HG02852 (cell line): ENCODE measurements around the gene RB1.

Source experiments
- ATAC-seq: cut with Tn5 transposase; IDR thresholded peaks from one replicate; pipeline ENCODE4 v1.9.1; 2021; ENCODE audit warnings: mild to moderate bottlenecking, moderate library complexity; ENCODE audit not compliant: unreplicated experiment

Gene RB1

GRCh38 chr13:48303359-48304142 is at the start of gene RB1:
RB1 (plus strand) TSS chr13:48303751; CDS start chr13:48303913, 162 bp downstream.
- ATAC-seq, result peak; percentile 75

DNA sequence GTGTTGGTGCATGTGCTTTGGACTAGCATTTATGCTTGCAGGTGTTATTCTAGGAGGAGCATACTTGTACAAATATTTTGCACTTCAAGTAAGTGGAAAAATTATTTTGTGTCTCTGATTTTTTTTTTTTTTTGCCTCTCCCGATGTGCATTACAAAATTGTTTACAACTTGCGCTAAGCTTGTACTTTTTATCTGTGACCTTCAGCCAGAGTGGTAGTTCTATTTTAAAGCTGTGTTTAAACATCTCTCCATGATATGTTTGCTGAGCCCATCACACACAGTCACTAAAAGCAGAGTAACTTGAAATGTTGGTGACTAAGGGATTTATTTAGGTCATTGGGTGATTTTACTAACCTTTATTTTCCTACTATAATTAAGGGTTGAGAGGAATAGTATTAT is 49.7 kb upstream of the RB1 start:
- no peak for ATAC-seq

- no peak for ATAC-seq
These were observed 48.5 kb upstream of the RB1 start for GRCh38 chr13:48255090-48255489.

- no peak for ATAC-seq
These were observed 47.6 kb upstream of the RB1 start for GRCh38 chr13:48255954-48256353.

DNA sequence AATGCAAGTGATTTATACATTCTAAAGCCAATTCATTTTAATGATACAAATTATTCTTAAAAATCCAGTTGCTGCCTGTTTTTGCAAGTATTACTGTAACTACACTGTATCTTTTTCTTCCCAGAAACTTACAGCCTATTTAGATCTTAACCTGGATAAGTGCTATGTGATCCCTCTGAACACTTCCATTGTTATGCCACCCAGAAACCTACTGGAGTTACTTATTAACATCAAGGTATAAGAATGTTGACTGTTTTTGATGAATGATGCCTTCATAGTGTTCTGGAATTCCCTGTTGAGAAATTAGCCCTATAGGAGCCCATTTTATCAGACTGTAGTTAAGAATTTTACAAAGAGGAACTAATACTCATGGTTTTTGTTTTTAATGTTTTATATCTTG is 45.5 kb upstream of the RB1 start:
- no peak for ATAC-seq

DNA sequence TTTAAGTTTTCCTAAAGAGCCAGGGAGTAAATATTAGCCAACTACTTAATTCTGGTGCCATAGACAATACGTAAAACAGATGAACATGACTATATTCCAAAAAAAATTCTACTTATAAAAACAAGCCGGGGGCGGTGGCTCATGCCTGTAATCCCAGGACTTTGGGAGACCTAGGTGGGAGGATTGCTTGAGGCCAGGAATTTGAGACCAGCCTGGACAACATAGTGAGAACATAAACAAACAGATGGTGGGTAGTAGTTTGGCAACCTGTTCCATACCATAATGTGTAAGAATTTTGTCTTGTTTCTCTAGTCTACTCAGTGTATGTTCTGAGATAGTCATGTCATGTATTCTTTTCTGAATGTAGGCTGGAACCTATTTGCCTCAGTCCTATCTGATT is 45.1 kb upstream of the RB1 start:
- no peak for ATAC-seq

DNA sequence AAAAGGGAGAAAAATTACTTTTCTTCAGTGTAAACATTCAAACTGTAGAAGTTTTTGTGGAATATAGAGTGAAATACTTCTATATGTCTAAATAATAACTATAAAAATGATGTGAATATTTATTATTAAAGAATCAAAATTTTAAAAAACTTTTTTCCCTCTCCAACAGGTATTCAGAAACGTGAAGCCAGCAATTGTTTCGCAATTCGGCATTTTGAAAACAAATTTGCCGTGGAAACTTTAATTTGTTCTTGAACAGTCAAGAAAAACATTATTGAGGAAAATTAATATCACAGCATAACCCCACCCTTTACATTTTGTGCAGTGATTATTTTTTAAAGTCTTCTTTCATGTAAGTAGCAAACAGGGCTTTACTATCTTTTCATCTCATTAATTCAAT is 42.6 kb upstream of the RB1 start:
- ATAC-seq, result no peak

DNA sequence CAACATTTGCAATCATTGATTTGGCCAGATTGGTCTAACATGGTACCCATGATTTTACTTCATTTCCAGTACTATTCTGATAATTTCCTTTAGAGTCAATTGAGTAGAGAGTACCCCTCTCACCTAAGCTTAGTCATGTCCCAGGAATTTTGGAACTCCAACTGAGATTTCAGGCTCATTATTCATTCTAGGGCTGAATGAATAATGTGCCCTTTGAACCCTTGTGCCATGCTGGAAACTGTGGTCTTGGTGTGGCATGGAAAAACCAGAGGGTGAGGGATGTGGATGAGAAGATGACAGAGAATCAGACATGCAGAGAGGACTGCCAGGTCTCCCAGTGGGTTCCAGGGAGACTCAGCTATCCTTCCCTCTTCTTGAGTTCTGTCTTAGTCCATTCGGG is 40.4 kb upstream of the RB1 start:
- no peak for ATAC-seq

DNA sequence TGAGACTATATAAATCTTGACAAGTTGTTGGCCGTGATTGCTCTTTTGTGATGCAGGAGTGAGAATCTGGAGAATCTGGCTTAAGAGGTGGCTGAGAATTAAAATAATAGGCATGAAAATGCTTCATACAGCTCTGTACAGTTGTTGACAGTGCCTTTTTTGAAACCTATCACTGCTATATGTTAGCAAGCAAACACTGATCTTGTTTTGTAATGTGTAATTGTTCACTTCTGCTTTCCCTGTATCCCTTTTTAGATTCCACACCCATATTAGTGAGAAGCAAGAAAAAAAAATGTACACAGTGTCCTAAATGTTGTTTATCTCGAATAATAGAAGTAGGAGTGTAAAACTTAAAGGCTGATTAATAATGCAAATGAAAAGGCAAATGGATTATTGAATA is 39.5 kb upstream of the RB1 start:
- no peak for ATAC-seq

DNA sequence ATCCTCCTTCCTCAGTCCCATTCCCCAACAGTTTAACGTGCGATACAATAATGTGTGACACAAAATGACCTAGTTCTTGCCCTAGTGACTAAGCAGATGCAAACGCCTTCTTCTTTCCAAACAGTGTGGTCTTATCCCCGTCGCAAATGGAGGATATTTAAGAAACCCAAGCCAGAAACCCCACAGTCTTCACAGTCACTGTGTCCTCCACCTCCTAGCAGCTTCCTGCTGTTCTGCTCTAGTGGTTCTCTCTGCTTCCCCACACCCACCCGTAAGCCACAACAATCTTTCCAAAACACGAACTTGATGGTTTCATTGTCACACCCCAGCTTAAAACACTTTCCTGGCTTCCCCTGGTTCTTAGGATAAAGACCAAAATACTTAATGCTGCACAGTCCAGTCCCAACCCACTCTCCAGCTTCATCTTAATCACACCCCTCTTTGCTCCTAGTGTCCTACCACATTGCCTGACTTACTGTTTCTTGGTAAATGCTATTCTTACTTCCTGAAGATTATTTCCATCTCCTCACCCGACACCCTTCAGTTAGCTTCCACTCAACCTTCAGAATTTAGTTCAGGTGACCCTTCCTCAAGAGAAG is 38.2 kb upstream of the RB1 start:
- peak; percentile 74 for ATAC-seq

DNA sequence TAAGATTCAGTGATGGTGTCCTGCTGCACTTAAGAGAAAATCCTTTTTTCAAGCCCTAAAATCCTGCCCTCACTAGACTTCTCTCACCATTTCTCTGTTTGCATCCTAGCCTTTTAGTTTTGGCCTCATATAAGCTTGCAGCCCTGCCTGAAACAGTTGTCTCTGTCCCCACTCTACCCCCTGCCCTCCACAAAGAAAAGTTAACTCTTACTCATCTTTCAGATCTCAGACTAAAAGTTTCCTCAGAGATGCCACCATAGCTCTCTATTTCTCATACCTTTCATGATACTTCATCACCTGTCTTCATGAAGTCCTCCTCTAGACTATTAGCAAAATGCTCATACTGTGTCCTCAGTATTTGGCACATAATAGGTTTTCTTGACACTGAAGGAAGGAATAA is 37.4 kb upstream of the RB1 start:
- no peak for ATAC-seq

DNA sequence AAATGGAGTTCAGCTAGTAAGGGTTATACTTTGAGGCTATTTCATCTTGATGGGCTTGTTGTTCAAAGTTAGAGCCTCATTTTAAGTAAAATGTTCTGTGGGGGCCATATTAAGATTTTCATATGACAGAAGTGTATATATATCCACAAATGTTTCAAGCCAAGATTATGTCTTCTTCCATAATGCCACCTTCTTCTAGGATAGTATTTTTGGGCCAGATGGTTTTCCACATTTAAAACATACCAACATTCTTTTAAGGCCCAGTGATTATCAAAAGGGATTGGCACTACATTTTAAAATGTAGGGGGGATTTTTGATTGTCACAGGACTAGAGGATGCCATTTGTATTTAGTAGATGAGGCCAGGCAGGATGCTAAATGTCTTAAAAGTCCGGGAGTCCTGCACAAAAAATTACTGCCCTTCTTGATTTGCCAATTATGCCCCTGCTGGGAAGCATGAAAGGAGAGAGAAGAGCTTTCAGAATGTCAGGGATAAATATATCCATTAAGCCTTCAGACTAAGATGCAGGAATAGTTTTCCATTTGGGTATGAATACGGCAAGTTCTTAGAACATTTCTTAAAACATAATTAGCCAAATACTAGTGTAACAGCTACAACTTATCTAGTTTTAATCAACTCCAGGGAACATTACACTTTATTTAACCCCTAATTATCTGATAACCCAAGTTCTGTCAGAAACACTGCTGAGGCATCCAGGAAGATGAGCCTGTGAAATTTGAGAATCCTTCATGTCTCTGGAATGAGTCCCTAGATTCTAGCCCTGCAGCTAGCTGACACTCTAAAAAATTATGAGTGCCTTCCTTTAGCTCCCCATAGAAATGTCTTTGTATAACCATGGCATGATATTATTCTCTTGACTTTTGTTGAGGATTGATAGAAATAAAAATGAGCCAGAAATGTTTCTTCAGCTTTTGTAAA is 36.6 kb upstream of the RB1 start:
- ATAC-seq, result no peak

GRCh38 chr13:48268019-48268418 is 35.5 kb upstream of the RB1 start:
- no peak for ATAC-seq

GRCh38 chr13:48273346-48273745 is 30.2 kb upstream of the RB1 start:
- ATAC-seq, result no peak

- no peak for ATAC-seq
These were observed 28.0 kb upstream of the RB1 start for GRCh38 chr13:48275507-48275906.

DNA sequence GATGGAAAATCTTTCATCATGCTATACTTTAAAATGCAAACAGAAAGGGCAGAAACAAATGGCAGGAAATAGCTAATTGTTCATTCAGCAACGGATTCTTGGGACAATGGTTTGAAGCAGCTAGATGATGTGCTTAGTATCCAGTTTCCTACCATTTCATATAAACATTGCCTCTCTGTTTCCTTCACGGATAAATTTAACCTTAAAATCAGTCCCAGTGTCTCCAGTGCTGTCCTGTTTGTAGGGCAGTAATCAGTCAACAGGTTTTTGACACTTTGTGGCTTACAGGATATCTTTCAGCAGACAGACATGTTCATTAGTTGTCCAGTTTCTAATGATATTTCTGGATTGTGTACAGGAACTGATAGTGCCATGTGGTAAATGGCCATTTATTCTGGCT is 24.7 kb upstream of the RB1 start:
- ATAC-seq, result no peak

DNA sequence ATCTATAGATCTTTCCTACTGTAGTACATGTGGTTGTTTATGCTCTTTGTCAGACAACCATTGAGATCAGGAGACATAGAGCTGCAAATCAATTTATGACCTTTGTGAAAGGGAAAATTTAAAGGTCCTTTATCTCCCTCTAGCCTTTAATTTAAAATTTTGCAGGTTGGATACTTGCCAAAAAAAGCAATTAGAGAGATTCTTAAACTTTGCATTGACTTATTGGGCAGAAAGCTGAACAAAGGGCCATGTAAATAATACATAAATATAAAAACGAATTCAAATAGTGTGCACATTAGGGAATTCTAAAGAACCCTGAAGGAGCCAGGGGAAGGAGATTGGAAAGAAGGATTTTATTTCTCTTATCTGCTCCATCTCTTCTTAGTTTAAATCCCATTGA is 22.0 kb upstream of the RB1 start:
- no peak for ATAC-seq

GRCh38 chr13:48291730-48292129 is 11.8 kb upstream of the RB1 start:
- ATAC-seq, result no peak

DNA sequence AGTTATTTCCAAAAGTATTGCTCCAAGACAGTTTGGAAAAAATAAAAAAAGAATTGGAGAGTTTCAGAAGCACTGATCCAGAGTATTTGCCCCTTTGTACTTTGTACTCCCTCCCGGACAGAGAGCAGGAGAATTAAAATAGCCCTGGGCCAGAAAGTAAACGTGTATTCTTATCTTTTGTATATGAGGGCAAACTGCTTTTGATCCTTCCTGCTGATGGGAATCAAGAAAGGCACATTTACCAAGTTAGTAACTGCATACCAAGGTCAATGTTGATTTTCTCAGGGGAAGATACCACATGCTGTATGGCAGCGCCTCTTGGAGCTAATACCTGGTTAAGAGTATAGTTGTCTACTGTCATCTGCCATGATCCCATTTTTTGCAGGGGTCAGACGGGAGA is 10.9 kb upstream of the RB1 start:
- ATAC-seq, result no peak

GRCh38 chr13:48294653-48295052 is 8.9 kb upstream of the RB1 start:
- ATAC-seq, result no peak

- no peak for ATAC-seq
These were observed 8.3 kb upstream of the RB1 start for GRCh38 chr13:48295271-48295670.

DNA sequence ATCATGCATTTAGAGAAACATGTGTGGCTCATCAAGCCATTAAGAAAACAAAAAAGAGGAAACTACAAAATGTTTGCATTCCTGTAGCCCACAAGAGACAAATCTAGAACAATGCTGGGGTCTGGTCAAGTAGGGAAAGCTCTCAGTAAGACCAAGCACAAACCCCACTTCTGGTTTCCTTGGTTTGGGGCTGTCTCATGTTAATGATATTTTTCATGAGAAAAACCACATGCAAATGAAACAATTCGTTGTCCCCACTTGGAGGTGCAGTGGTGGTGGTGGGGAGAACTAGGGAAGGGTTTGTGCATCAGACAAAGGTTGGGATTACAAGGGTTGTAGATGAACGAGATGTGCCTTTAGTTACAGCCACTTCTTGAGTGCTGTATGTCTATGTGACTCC is 7.0 kb upstream of the RB1 start:
- ATAC-seq, result peak; percentile 60
